Measurements from ENCODE around the gene DUSP6. TPM values are rescaled to one million over a fixed set of nuclear protein-coding genes. Genes with fewer than 3 reads are reported as not detected.

The DUSP6 gene
- total RNA-seq, 3 donors from 2014 or later (not counting 1 experiment from before 2014, with no cell fraction given): 52.2 to 222 (median 141) TPM

DNA sequence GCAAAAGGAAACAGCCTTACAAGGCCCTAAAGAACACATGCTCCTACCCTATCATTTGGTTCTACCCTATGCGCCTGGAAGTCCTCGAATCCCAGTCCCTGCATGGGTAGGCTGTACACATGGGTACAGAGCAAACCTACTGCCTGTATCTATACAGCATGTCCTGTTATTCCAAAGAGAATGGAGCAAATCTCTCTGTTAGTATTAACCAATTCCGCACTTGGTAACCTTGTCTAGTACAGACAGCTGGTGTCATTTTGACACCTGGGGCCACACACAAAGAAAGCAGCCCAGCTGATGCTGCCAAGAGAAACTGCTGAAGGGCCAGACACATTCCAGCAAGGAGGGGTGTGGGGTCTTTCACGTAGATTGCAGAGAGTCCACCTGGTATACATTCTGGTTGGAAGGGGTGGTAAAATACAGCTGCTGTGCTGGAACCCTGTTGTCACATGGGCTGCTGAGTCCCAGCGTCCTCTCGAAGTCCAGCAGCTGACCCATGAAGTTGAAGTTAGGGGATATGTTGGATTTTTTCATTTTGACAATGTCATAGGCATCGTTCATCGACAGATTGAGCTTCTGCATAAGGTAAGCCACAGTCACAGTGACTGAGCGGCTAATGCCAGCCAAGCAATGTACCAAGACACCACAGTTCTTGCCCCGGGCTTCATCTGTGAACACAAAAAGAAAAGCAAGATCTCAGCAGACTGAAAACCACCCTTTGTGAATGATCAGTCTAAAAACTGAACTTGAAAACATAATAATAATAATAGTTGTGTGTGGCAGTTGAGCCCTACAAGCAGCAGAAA is 3.2 kb downstream of the DUSP6 start:
- Mint-ChIP-seq H3K27ac (peak overlapping the region; percentile 93 to 95), H3K4me1 (peaks cover 81 to 86% of the 10 kb centered on the region in 2 donors), H3K36me3 (no peaks in the 10 kb centered on the region), H3K9me3 (no peaks in the 10 kb centered on the region), H3K4me3 (peak overlapping the region; percentile 98), H3K27me3 (ENCODE audit: low read depth in 2 of 2) (no peaks in the 10 kb centered on the region)
- ATAC-seq (no peak), DNase-seq (peak in 1 of 2 donors; percentile 12)
- TF ChIP-seq, protein P1, sequence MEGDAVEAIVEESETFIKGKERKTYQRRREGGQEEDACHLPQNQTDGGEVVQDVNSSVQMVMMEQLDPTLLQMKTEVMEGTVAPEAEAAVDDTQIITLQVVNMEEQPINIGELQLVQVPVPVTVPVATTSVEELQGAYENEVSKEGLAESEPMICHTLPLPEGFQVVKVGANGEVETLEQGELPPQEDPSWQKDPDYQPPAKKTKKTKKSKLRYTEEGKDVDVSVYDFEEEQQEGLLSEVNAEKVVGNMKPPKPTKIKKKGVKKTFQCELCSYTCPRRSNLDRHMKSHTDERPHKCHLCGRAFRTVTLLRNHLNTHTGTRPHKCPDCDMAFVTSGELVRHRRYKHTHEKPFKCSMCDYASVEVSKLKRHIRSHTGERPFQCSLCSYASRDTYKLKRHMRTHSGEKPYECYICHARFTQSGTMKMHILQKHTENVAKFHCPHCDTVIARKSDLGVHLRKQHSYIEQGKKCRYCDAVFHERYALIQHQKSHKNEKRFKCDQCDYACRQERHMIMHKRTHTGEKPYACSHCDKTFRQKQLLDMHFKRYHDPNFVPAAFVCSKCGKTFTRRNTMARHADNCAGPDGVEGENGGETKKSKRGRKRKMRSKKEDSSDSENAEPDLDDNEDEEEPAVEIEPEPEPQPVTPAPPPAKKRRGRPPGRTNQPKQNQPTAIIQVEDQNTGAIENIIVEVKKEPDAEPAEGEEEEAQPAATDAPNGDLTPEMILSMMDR (IDR thresholded peaks at IDR 0.05): no peak
- Histone ChIP-seq H3K4me3 (ENCODE audit: low read length) (peak overlapping the region; percentile 2), H3K36me3 (ENCODE audit: control insufficient read depth, insufficient read depth, low read length) (peaks cover 4% of the 10 kb centered on the region), H3K27ac (ENCODE audit: low read length) (peak overlapping the region; percentile 22), H3K27me3 (ENCODE audit: control insufficient read depth, insufficient read depth, low read length) (no peaks in the 10 kb centered on the region), H3K4me1 (ENCODE audit: control insufficient read depth, insufficient read depth, low read length) (peaks cover 53% of the 10 kb centered on the region), H3K9me3 (ENCODE audit: control insufficient read depth, insufficient read depth, low read length) (no peaks in the 10 kb centered on the region)
- 41% methylated on average over 10 of the region's 10 CpGs for WGBS (ENCODE audit: insufficient coverage)
- intact Hi-C loops (cut with micrococcal nuclease): no loop called here

GRCh38 chr12:89347325-89347829 is 4.9 kb downstream of the DUSP6 start:
- H3K9me3 ChIP-seq (ENCODE audit: control insufficient read depth, insufficient read depth, low read length): no peaks in the 10 kb centered on the region
- Mint-ChIP-seq H3K4me3 (peak overlapping the region; percentile 98), H3K4me1 (peaks cover 91 to 92% of the 10 kb centered on the region in 2 donors), H3K9me3 (no peaks in the 10 kb centered on the region), H3K27ac (peak overlapping the region; percentile 85), H3K36me3 (no peaks in the 10 kb centered on the region), H3K27me3 (ENCODE audit: low read depth in 2 of 2) (no peaks in the 10 kb centered on the region)
- ATAC-seq (no peak), DNase-seq (no peak)
- TF ChIP-seq, protein P1 (IDR thresholded peaks at IDR 0.05): no peak
- intact Hi-C loops (cut with micrococcal nuclease): loop anchor here (2.0 kb wide), 1 partner anchor 95 kb away; no protein-coding TSS in a partner anchor
- no peaks in the 10 kb centered on the region for H3K27me3 ChIP-seq (ENCODE audit: control insufficient read depth, insufficient read depth, low read length)
- peaks cover 42% of the 10 kb centered on the region for H3K4me1 ChIP-seq (ENCODE audit: control insufficient read depth, insufficient read depth, low read length)
- H3K36me3 ChIP-seq (ENCODE audit: control insufficient read depth, insufficient read depth, low read length): peaks cover 4% of the 10 kb centered on the region
- no peak overlapping the region for H3K4me3 ChIP-seq (ENCODE audit: low read length)
- 89% methylated on average over 3 of the region's 3 CpGs for WGBS (ENCODE audit: insufficient coverage)
- no peak overlapping the region for H3K27ac ChIP-seq (ENCODE audit: low read length)

DNA sequence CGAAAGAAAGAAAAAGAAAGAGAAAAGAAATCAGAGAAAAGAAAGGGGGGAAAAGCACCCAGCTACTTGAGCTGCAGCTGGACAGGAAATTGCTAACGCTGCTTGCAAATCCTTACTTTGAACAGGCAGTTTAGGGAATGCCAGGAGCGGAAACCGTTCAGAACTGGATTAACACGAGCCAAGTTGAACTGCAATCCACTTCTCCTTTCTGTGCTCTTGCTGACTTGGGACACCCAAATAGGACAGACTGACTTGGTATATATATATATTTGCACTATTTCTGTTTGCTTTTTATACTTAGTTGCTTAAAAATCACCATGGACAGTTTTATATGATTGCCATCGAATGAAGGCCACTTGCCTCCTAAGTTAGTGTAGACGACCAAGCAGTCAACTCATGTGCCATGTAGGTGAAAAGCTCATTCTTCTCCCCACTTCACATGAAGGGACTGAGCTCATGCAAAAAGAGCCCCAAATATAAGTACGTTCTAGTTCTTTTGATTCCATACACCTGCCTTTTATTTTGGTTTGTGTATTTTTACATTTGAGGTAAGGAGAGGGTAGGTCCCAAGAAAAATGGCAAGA is 5.5 kb downstream of the DUSP6 start:
- 14% methylated on average over 6 of the region's 8 CpGs for WGBS (ENCODE audit: insufficient coverage)
- Histone ChIP-seq H3K36me3 (ENCODE audit: control insufficient read depth, insufficient read depth, low read length) (peaks cover 4% of the 10 kb centered on the region), H3K4me3 (ENCODE audit: low read length) (peak overlapping the region; percentile 15), H3K4me1 (ENCODE audit: control insufficient read depth, insufficient read depth, low read length) (peaks cover 42% of the 10 kb centered on the region), H3K27me3 (ENCODE audit: control insufficient read depth, insufficient read depth, low read length) (no peaks in the 10 kb centered on the region), H3K9me3 (ENCODE audit: control insufficient read depth, insufficient read depth, low read length) (no peaks in the 10 kb centered on the region), H3K27ac (ENCODE audit: low read length) (peak overlapping the region; percentile 23)
- Mint-ChIP-seq H3K9me3 (no peaks in the 10 kb centered on the region), H3K4me3 (peak overlapping the region; percentile 98), H3K36me3 (no peaks in the 10 kb centered on the region), H3K27me3 (ENCODE audit: low read depth in 2 of 2) (no peaks in the 10 kb centered on the region), H3K27ac (peak overlapping the region; percentile 85), H3K4me1 (peaks cover 86 to 87% of the 10 kb centered on the region in 2 donors)
- no peak for ATAC-seq
- TF ChIP-seq, protein P1 (IDR thresholded peaks at IDR 0.05): no peak
- peak in 1 of 2 donors; percentile 16 for DNase-seq
- intact Hi-C loops (cut with micrococcal nuclease): loop anchor here (1.0 to 2.0 kb wide), 3 partner anchors 28 to 122 kb away; no protein-coding TSS in a partner anchor

All from natural killer cell (primary cell).